Epithelial cell of proximal tubule (primary cell): ENCODE results near the gene TEX10. TPM values are rescaled to one million over a fixed set of nuclear protein-coding genes. Genes with fewer than 3 reads are reported as not detected.

ENCODE experiments used
- DNase-seq: peaks from one replicate; pipeline ENCODE4 v3.0.0-alpha.2; 2011; ENCODE audit warnings: low read depth
- H3K4me3 ChIP-seq: 2 replicates; pipeline ENCODE4 v1.5.1; 2011; ENCODE audit warnings: low read depth, mild to moderate bottlenecking, low read length
- total RNA-seq: library from RNA; depleted of rRNA; stranded (reverse); fragments of >200 nt; gene quantifications from 2 replicates; pipeline ENCODE4 v1.2.3, GENCODE V29; 2015
- TF ChIP-seq, protein P1 (sequence below): conservative IDR thresholded peaks from 2 replicates; pipeline ENCODE4 v1.5.1; 2012; ENCODE audit warnings: low read depth, mild to moderate bottlenecking, low read length

TEX10 gene
- total RNA-seq, 1 donor from 2014 or later: 25.9 TPM

DNA sequence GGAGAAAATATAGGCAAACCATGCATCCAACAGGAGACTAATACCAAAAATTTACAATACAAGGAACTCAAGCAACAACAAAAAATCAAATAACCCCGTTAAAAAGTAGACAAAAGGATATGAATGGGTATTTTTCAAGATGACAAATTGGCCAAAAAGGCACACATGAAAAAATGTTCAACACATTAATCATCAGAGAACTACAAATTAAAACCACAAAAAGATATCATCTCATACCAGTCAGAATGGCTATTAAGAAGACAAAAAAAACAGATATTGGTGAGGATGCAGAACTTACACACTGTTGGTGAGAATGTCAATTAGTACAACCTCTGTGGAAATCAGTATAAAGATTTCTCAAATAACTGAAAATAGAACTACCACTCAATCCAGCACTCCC lies 35.0 kb downstream of the TEX10 start:
- no peak for DNase-seq
- TF ChIP-seq, protein P1, sequence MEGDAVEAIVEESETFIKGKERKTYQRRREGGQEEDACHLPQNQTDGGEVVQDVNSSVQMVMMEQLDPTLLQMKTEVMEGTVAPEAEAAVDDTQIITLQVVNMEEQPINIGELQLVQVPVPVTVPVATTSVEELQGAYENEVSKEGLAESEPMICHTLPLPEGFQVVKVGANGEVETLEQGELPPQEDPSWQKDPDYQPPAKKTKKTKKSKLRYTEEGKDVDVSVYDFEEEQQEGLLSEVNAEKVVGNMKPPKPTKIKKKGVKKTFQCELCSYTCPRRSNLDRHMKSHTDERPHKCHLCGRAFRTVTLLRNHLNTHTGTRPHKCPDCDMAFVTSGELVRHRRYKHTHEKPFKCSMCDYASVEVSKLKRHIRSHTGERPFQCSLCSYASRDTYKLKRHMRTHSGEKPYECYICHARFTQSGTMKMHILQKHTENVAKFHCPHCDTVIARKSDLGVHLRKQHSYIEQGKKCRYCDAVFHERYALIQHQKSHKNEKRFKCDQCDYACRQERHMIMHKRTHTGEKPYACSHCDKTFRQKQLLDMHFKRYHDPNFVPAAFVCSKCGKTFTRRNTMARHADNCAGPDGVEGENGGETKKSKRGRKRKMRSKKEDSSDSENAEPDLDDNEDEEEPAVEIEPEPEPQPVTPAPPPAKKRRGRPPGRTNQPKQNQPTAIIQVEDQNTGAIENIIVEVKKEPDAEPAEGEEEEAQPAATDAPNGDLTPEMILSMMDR: no peak
- H3K4me3 ChIP-seq: no peak overlapping the region

DNA sequence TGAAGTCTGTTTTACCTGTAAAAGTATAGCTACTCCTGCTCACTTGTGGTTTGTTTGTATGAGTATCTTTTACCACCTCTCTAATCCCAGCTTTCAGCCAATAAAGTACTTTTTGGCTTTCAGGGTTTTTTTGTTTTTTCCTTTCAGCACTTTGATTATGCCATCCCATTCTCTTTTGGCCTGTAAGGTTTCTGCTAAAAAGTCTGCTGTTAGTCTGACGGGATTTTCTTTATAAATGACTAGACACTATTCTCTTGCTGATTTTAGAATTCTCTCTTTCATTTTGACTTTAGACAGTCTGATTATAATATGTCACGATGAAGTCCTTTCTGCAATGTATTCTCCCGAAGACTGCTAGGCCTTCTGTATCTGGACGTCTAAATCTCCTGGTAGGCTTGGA lies 37.2 kb downstream of the TEX10 start:
- TF ChIP-seq, protein P1: no peak
- no peak for DNase-seq
- H3K4me3 ChIP-seq: no peak overlapping the region

DNA sequence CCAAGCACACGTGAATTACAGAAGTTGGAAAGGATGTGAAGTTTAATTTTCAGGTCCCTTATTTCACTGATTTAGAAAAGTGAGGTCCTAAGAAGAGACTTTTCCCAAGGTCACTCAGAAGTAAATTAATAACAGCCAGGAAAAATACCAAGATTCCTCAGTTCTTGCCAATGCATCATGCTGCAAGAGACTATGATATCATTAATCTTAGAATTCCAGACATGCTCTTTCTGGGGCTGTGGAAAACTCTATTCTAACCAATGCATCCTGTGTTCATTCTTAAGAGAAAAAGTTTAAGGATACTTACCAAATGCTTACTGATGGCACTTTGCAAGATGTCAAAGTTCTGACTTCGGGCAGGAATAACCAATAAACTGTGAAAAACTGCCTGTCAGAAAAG lies 42.8 kb downstream of the TEX10 start:
- DNase-seq: peak; percentile 16

DNA sequence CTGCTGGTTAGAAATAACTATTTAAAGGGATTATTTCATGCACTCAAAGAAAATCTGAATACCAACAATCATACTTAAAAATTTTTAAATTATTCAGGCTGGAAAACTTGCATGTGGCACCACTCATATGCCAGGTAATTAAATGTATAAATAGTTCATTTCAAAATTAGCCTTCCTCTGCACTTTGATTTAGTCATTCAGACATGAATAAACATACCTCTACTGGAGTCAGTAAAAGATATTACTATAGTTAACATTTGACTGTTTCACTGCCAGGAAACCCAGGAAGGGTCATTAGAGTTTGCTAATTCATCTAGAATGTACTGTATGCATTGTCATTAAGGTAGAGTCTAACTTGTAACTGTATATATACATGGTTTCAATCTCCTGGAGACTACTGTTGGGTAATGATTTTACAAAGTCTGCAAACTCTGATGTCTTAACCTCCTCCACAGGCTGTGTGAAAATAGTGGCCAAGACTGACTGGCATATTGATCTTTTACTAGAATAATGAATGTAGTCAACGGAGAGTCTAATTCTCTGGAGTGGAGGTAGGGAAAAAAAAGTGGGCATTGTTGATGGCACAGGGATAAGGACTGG lies 43.7 kb downstream of the TEX10 start:
- DNase-seq: no peak
- TF ChIP-seq, protein P1: no peak
- no peak overlapping the region for H3K4me3 ChIP-seq

More for the DNA sequence above, 42.8 kb downstream of the TEX10 start:
- no peak overlapping the region for H3K4me3 ChIP-seq
- TF ChIP-seq, protein P1: no peak

DNA sequence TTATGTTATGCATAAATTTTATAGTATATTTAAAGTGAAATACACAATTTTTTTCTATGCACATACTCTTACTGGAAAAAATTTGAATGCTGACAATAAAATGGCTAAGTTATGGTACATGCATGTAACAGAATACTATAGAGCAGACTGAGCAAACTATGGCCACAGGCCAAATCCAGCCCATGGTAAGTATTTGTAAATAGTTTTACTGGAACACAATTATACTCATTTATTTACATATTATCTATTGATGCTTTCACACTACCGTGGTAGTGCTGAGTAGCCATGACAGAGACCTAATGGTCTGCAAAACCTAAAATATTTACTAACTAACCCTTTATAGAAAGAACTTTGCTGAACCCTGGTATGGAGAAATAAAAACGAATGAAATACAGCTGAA lies 45.7 kb downstream of the TEX10 start:
- DNase-seq: no peak
- H3K4me3 ChIP-seq: no peak overlapping the region
- TF ChIP-seq, protein P1: no peak

DNA sequence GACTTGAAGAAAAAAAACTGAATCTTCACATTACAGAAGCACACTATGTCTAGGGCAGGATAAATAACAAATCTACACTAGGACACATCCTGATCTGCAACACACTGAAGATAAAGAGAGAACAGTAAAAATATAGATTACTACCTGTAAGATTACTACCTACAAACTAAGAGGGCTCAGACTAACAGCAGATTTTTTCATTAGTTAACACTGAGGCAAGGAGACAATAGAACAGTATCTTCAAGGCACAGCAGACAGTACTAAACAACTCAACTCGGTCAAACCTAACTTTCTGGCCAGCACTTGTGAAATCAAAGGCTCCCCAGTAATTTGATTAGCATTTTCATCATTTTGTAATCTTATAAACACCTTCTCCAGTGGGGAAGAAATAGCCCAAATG lies 46.5 kb downstream of the TEX10 start:
- TF ChIP-seq, protein P1: no peak
- no peak for DNase-seq
- no peak overlapping the region for H3K4me3 ChIP-seq

DNA sequence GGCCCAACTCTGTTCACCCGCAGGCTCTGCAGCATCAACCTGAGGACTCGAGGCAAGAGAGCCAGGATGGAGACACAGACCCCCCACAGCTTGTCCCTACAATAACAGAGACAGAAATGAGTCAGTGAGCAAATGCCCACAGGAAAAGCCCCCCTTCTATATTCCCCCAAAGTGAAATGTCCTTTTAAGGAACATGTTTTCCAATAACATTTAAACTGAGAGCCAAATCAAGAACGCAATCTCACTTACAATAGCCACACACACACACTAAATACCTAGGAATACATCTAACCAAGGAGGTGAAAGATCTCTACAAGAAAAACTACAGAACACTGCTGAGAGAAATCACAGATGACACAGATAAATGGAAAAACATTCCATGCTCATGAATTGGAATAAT lies 49.0 kb downstream of the TEX10 start:
- no peak for DNase-seq
- no peak overlapping the region for H3K4me3 ChIP-seq
- TF ChIP-seq, protein P1: no peak
